B cell (primary cell): ENCODE data around the gene MOK. TPM values are rescaled to one million over a fixed set of nuclear protein-coding genes. Genes with fewer than 3 reads are reported as not detected.

ENCODE experiments used
- ATAC-seq: fragments of 200-7000 bp; cut with Tn5 transposase; one replicate; pipeline ENCODE4 v1.10.0; 2021; ENCODE audit warnings: low read depth, mild to moderate bottlenecking, moderate number of reproducible peaks, moderate library complexity
- CTCF ChIA-PET: fragments of 350-600 bp; sonication (Branson Sonifier 250); formaldehyde crosslinking; loops from one replicate; lab custom pipeline; 2021; ENCODE audit warnings: antibody characterized with exemption, inconsistent platforms; lab: Charles Lee
- POLR2A ChIA-PET: fragments of 350-600 bp; sonication (Branson Sonifier 250); formaldehyde crosslinking; loops from one replicate; lab custom pipeline; 2021; ENCODE audit warnings: antibody characterized with exemption; lab: Charles Lee
- DNase-seq: peaks from one replicate; pipeline ENCODE4 v3.0.0; 2013
- H2AFZ ChIP-seq: 2 replicates; pipeline ENCODE4 v1.6.1; 2012; ENCODE audit warnings: mild to moderate bottlenecking, low read depth, low read length; ENCODE audit not compliant: insufficient read depth, poor library complexity, severe bottlenecking
- H3K27ac ChIP-seq, 2 donors: 1 replicate in 1 of 2; 2 replicates in 1 of 2; pipeline ENCODE4 v1.5.1; 2012 to 2013; ENCODE audit warnings: low read length in 2 of 2, mild to moderate bottlenecking in 2 of 2, moderate library complexity in 1 of 2
- H3K27me3 ChIP-seq, 4 experiments: fragments of 200-600 bp in 1 of 4; sonication (generic) in 1 of 4; replicated peaks in 1 of 4; 1 replicate in 2 of 4; 2 replicates in 2 of 4; pipeline versions ENCODE4 v1.6.1 to v1.7.0; 2013 to 2016; ENCODE audit warnings: low read length in 3 of 4, mild to moderate bottlenecking in 2 of 4, mixed read lengths in 1 of 4, moderate library complexity in 1 of 4; ENCODE audit not compliant: insufficient read depth in 4 of 4, control insufficient read depth in 3 of 4; ENCODE audit errors: control extremely low read depth in 1 of 4
- H3K36me3 ChIP-seq, 2 experiments: replicated peaks in 1 of 2; 1 replicate in 1 of 2; 2 replicates in 1 of 2; pipeline versions ENCODE4 v1.6.1 to v1.7.1; 2013; ENCODE audit warnings: low read length in 1 of 2; ENCODE audit not compliant: insufficient read depth in 2 of 2, control insufficient read depth in 1 of 2; ENCODE audit errors: control extremely low read depth in 1 of 2, extremely low read depth in 1 of 2
- H3K4me1 ChIP-seq, 2 donors: fragments of 200-600 bp in 1 of 2; sonication (generic) in 1 of 2; 1 replicate in 1 of 2; 2 replicates in 1 of 2; pipeline versions ENCODE4 v1.5.1 to v1.6.1; 2013 to 2017; ENCODE audit warnings: low read length in 2 of 2; ENCODE audit not compliant: control insufficient read depth in 2 of 2, insufficient read depth in 2 of 2
- H3K4me2 ChIP-seq: replicated peaks from 2 replicates; pipeline ENCODE3; 2012; ENCODE audit warnings: mild to moderate bottlenecking, low read depth, low read length; ENCODE audit not compliant: poor library complexity, severe bottlenecking
- H3K4me3 ChIP-seq, 5 experiments: fragments of 200-600 bp in 1 of 5; sonication (generic) in 1 of 5; 1 replicate in 3 of 5; 2 replicates in 2 of 5; pipeline versions ENCODE4 v1.5.1 to v1.7.0; 2011 to 2016; ENCODE audit warnings: low read length in 4 of 5, mild to moderate bottlenecking in 4 of 5, low read depth in 2 of 5, control low read depth in 1 of 5, moderate library complexity in 1 of 5; ENCODE audit not compliant: insufficient read depth in 1 of 5; ENCODE audit errors: control extremely low read depth in 1 of 5, extremely low read depth in 1 of 5
- H3K79me2 ChIP-seq: fragments of 200-600 bp; sonication (generic); one replicate; pipeline ENCODE4 v1.6.0; 2016; ENCODE audit warnings: low read length; ENCODE audit not compliant: control insufficient read depth, insufficient read depth
- H3K9ac ChIP-seq: fragments of 200-600 bp; sonication (generic); 2 replicates; pipeline ENCODE4 v1.6.1; 2017; ENCODE audit warnings: mild to moderate bottlenecking, low read length, moderate library complexity
- H3K9me3 ChIP-seq, 3 donors: one replicate each; pipeline versions ENCODE4 v1.6.1 to v1.7.1; 2013; ENCODE audit warnings: low read length in 2 of 3; ENCODE audit not compliant: control insufficient read depth in 2 of 3, insufficient read depth in 1 of 3; ENCODE audit errors: control extremely low read depth in 1 of 3
- H4K20me1 ChIP-seq: 2 replicates; pipeline ENCODE4 v1.6.0; 2012; ENCODE audit warnings: mild to moderate bottlenecking, low read length; ENCODE audit not compliant: insufficient read depth, control insufficient read depth, poor library complexity, severe bottlenecking
- H3K27ac Mint-ChIP-seq: one replicate; pipeline ENCODE4 v1.8.0; 2021; ENCODE audit warnings: mixed read lengths
- H3K27me3 Mint-ChIP-seq: one replicate; pipeline ENCODE4 v1.8.0; 2021; ENCODE audit warnings: mixed read lengths
- H3K4me1 Mint-ChIP-seq: one replicate; pipeline ENCODE4 v1.8.0; 2021; ENCODE audit warnings: mixed read lengths
- H3K4me3 Mint-ChIP-seq: one replicate; pipeline ENCODE4 v1.8.0; 2021; ENCODE audit warnings: mixed read lengths
- H3K9me3 Mint-ChIP-seq: one replicate; pipeline ENCODE4 v1.8.0; 2022; ENCODE audit warnings: mixed read lengths; ENCODE audit not compliant: insufficient read depth
- CTCF ChIP-seq: fragments of 200-600 bp; IDR thresholded peaks from one replicate; pipeline ENCODE4 v1.8.0; 2022; ENCODE audit warnings: antibody characterized with exemption, mild to moderate bottlenecking
- EZH2 ChIP-seq: IDR thresholded peaks from 2 replicates; pipeline ENCODE4 v1.6.1; 2012; ENCODE audit warnings: borderline replicate concordance, low read depth, mild to moderate bottlenecking, moderate library complexity, low read length; ENCODE audit not compliant: insufficient read depth, poor library complexity, severe bottlenecking
- WGBS: methylation state at CpG from one replicate; pipeline ENCODE4 v1.1.5; 2013; ENCODE audit warnings: missing lambda C conversion rate; ENCODE audit not compliant: insufficient coverage; 5-methylcytosine and 5-hydroxymethylcytosine counted together
- intact Hi-C: fragments of 100-400 bp; cut with micrococcal nuclease; formaldehyde crosslinking; loops from one replicate; pipeline ENCODE4 v1.10.0; 2022
- polyA plus RNA-seq: library from polyadenylated mRNA; depleted of rRNA; stranded (reverse); fragments of >200 nt; gene quantifications from 2 replicates; pipeline ENCODE4 v1.2.3, GENCODE V29; 2012
- total RNA-seq, 2 donors: library from RNA; stranded (reverse); fragments of 120-200 nt in 1 of 2; gene quantifications; 1 replicate in 1 of 2; 2 replicates in 1 of 2; pipeline versions ENCODE4 v1.2.3 to v1.2.4, GENCODE V29; 2013 to 2022

The MOK gene
- total and polyA plus RNA-seq, 2 donors (not counting 1 experiment from before 2014, with no cell fraction given) = 1.2 to 3.0 TPM

- Histone ChIP-seq H2AFZ (no peak overlapping the region), H3K4me2 (no peak overlapping the region), H3K4me1 (peaks cover 0 to 10% of the 10 kb centered on the region in 2 donors), H3K9ac (no peak overlapping the region), H3K27me3 (no peaks in the 10 kb centered on the region), H3K36me3 (peaks cover 8 to 56% of the 10 kb centered on the region in 2 experiments), H3K79me2 (peaks cover 59% of the 10 kb centered on the region), H3K4me3 (no peak overlapping the region), H3K9me3 (no peaks in the 10 kb centered on the region), H4K20me1 (peaks cover 76% of the 10 kb centered on the region), H3K27ac (no peak overlapping the region)
- Mint-ChIP-seq H3K4me1 (peaks cover 16% of the 10 kb centered on the region), H3K9me3 (no peaks in the 10 kb centered on the region), H3K4me3 (no peak overlapping the region), H3K27ac (no peak overlapping the region), H3K27me3 (no peaks in the 10 kb centered on the region)
- 87% methylated on average over 5 of the region's 9 CpGs for WGBS
- no peak for DNase-seq
- ATAC-seq = no peak
- CTCF ChIA-PET = no interaction called here
- TF ChIP-seq EZH2 (no peak), CTCF (no peak)
- intact Hi-C loops = no loop called here
- POLR2A ChIA-PET = no interaction called here
Observed at GRCh38 chr14:102200690-102201352, 104.1 kb downstream of the MOK start.

GRCh38 chr14:102197317-102197853 lies 107.6 kb downstream of the MOK start:
- Mint-ChIP-seq H3K4me1 (peaks cover 32% of the 10 kb centered on the region), H3K9me3 (no peaks in the 10 kb centered on the region), H3K4me3 (no peak overlapping the region), H3K27me3 (no peaks in the 10 kb centered on the region), H3K27ac (no peak overlapping the region)
- TF ChIP-seq CTCF (no peak), EZH2 (no peak)
- H3K27ac ChIP-seq = no peak overlapping the region
- ChIA-PET CTCF (no interaction called here), POLR2A (no interaction called here)
- H2AFZ ChIP-seq = no peak overlapping the region
- H3K4me3 ChIP-seq = no peak overlapping the region
- H3K4me2 ChIP-seq = no peak overlapping the region
- peaks cover 57% of the 10 kb centered on the region for H3K79me2 ChIP-seq
- peaks cover 15 to 42% of the 10 kb centered on the region in 2 experiments for H3K36me3 ChIP-seq
- DNase-seq (no peak), ATAC-seq (no peak)
- 97% methylated on average over 5 of the region's 5 CpGs for WGBS
- peaks cover 5 to 9% of the 10 kb centered on the region in 2 donors for H3K4me1 ChIP-seq
- no peaks in the 10 kb centered on the region for H3K27me3 ChIP-seq
- intact Hi-C loops = no loop called here
- H3K9ac ChIP-seq = no peak overlapping the region
- H4K20me1 ChIP-seq = peaks cover 74% of the 10 kb centered on the region
- no peaks in the 10 kb centered on the region for H3K9me3 ChIP-seq
